ENCODE measurements around the gene CHKB. TPM values are rescaled to one million over a fixed set of nuclear protein-coding genes. Genes with fewer than 3 reads are reported as not detected.

CHKB gene
- total and polyA plus RNA-seq, 8 donors, result 20.4 to 283 (median 31.7) TPM

DNA sequence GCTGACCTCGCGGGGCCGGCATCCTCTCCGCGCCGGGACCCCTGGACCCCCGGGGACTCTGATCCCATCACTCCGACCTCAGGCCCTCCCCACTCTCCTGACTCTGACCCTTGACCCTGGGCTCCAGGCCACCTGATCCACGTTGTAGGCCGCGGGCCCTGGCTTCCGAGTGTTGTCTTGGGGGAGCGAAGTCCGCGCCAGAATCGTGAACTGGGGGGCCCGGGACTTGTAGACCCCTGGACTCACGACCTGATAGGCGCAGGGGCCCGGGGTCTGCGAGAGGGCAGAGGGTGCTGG lies 52.1 kb downstream of the CHKB start:
- H3K36me3 ChIP-seq, result no peaks in the 10 kb centered on the region
- intact Hi-C loops (cut with DNase I), result no loop called here
- DNase-seq (peak in 1 of 6 donors; percentile 44), FAIRE-seq (no peak), ATAC-seq (peak in 2 of 4 donors; percentile 0)
- H3K4me1 ChIP-seq, result peaks cover 0 to 20% (median 15%) of the 10 kb centered on the region in 3 donors
- peak overlapping the region; percentile 10 to 60 (median 34) for H3K4me3 ChIP-seq
- TF ChIP-seq, protein P1, sequence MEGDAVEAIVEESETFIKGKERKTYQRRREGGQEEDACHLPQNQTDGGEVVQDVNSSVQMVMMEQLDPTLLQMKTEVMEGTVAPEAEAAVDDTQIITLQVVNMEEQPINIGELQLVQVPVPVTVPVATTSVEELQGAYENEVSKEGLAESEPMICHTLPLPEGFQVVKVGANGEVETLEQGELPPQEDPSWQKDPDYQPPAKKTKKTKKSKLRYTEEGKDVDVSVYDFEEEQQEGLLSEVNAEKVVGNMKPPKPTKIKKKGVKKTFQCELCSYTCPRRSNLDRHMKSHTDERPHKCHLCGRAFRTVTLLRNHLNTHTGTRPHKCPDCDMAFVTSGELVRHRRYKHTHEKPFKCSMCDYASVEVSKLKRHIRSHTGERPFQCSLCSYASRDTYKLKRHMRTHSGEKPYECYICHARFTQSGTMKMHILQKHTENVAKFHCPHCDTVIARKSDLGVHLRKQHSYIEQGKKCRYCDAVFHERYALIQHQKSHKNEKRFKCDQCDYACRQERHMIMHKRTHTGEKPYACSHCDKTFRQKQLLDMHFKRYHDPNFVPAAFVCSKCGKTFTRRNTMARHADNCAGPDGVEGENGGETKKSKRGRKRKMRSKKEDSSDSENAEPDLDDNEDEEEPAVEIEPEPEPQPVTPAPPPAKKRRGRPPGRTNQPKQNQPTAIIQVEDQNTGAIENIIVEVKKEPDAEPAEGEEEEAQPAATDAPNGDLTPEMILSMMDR (IDR thresholded peaks at IDR 0.05), result no peak
- H3K9me3 ChIP-seq, result no peaks in the 10 kb centered on the region
- peaks cover 0 to 9% (median 0%) of the 10 kb centered on the region in 4 donors for H3K27me3 ChIP-seq
- peak overlapping the region; percentile 65 to 94 (median 84) for H3K27ac ChIP-seq
- WGBS, 2 donors, result 6% methylated on average over 17 to 21 of the region's 21 CpGs

- whole genome bisulfite sequencing, 2 donors, result 2% methylated on average over 80 to 92 of the region's 92 CpGs
- peak; percentile 64 to 90 (median 80) for DNase-seq
- peak within 1 kb of the TSS; percentile 23 to 60 (median 34) for H3K4me3 ChIP-seq
- peaks cover 0 to 20% (median 15%) of the 10 kb centered on the region in 3 donors for H3K4me1 ChIP-seq
- H3K9me3 ChIP-seq, result no peaks in the 10 kb centered on the region
- FAIRE-seq, result no peak
- intact Hi-C loops (cut with DNase I), result no loop called here
- TF ChIP-seq, protein P1 (IDR thresholded peaks at IDR 0.05), result no peak
- peak; percentile 7 to 39 (median 30) for ATAC-seq
- peaks cover 0 to 9% (median 0%) of the 10 kb centered on the region in 4 donors for H3K27me3 ChIP-seq
- H3K27ac ChIP-seq, result peak within 1 kb of the TSS; percentile 65 to 94 (median 84)
- no peaks in the 10 kb centered on the region for H3K36me3 ChIP-seq
Observed at GRCh38 chr22:50529897-50530579, 52.6 kb downstream of the CHKB start, which contains the start of gene TYMP. Gene TYMP, minus strand, starts transcription at chr22:50530012. Its CDS starts 303 bp downstream, at chr22:50529709.

- H3K4me3 ChIP-seq, result peak overlapping the region in 3 of 4 donors; percentile 26 to 60 (median 41)
- H3K4me1 ChIP-seq, result peaks cover 2 to 21% (median 16%) of the 10 kb centered on the region in 3 donors
- intact Hi-C loops (cut with DNase I), result no loop called here
- 22 to 24% methylated on average over 47 to 50 of the region's 50 CpGs for WGBS, 2 donors
- H3K27me3 ChIP-seq, result peaks cover 0 to 9% (median 0%) of the 10 kb centered on the region in 4 donors
- TF ChIP-seq, protein P1 (IDR thresholded peaks at IDR 0.05), result no peak
- no peaks in the 10 kb centered on the region for H3K9me3 ChIP-seq
- no peaks in the 10 kb centered on the region for H3K36me3 ChIP-seq
- DNase-seq (peak in 3 of 6 donors; percentile 57 to 88 (median 68)), ATAC-seq (no peak), FAIRE-seq (no peak)
- peak overlapping the region; percentile 31 to 94 (median 84) for H3K27ac ChIP-seq
Observed at GRCh38 chr22:50529416-50529896, 53.2 kb downstream of the CHKB start.

Other genes with a start within 250 kb of the CHKB start
- gene PPP6R2, start 239.5 kb downstream of the CHKB start, total RNA-seq, result 10 to 100 TPM; 21.1 to 28.7 (median 24.6) TPM
- 10 to 100 TPM; 60.1 to 70.4 TPM for gene PPP6R2, start 239.5 kb downstream of the CHKB start, polyA plus RNA-seq
- 10 to 100 TPM; 36.8 to 76.2 (median 56.1) TPM for gene SBF1, start 107.8 kb downstream of the CHKB start, total RNA-seq
- 10 to 100 TPM; 51.8 to 76.5 TPM for gene SBF1, start 107.8 kb downstream of the CHKB start, polyA plus RNA-seq
- gene ADM2, start 101.3 kb downstream of the CHKB start, total RNA-seq, result 10 to 100 TPM in 1 of 6 donors, 1 to 10 TPM in 5; 4.1 to 44.3 (median 6.4) TPM
- 1 to 10 TPM; 2.1 to 4.8 TPM for gene ADM2, start 101.3 kb downstream of the CHKB start, polyA plus RNA-seq
- gene MIOX, start 96.0 kb downstream of the CHKB start, total RNA-seq, result under 1 TPM in 3 of 6 donors, not detected in 3; 0.40 to 0.54 (median 0.50) TPM
- 1 to 10 TPM; 1.5 to 2.9 TPM for gene MIOX, start 96.0 kb downstream of the CHKB start, polyA plus RNA-seq
- 100 to 1,000 TPM in 4 of 6 donors, 10 to 100 TPM in 2; 50.3 to 162 (median 122) TPM for gene LMF2, start 75.1 kb downstream of the CHKB start, total RNA-seq
- 100 to 1,000 TPM; 142 to 175 TPM for gene LMF2, start 75.1 kb downstream of the CHKB start, polyA plus RNA-seq
- gene NCAPH2, start 74.6 kb downstream of the CHKB start, total RNA-seq, result 10 to 100 TPM; 15.9 to 27.1 (median 23.0) TPM
- 10 to 100 TPM; 56.8 to 70.1 TPM for gene NCAPH2, start 74.6 kb downstream of the CHKB start, polyA plus RNA-seq
- gene SCO2, start 57.3 kb downstream of the CHKB start, total RNA-seq, result 1 to 10 TPM in 5 of 6 donors, not detected in 1; 1.2 to 3.1 (median 1.6) TPM
- gene SCO2, start 57.3 kb downstream of the CHKB start, polyA plus RNA-seq, result 1 to 10 TPM in 1 of 2 donors, under 1 TPM in 1; 0.65 to 3.8 TPM
- gene TYMP, start 52.8 kb downstream of the CHKB start, total RNA-seq, result 10 to 100 TPM in 4 of 6 donors, 1 to 10 TPM in 2; 5.8 to 68.6 (median 12.4) TPM
- gene TYMP, start 52.8 kb downstream of the CHKB start, polyA plus RNA-seq, result 10 to 100 TPM; 36.0 to 58.6 TPM
- 1 to 10 TPM in 1 of 6 donors, under 1 TPM in 5; 0.03 to 2.1 (median 0.12) TPM for gene KLHDC7B, start 37.0 kb downstream of the CHKB start, total RNA-seq
- gene KLHDC7B, start 37.0 kb downstream of the CHKB start, polyA plus RNA-seq, result under 1 TPM in 1 of 2 donors, not detected in 1; 0.15 TPM
- gene SYCE3, start 19.9 kb downstream of the CHKB start, total RNA-seq, result under 1 TPM in 1 of 6 donors, not detected in 5; 0.63 TPM
- gene SYCE3, start 19.9 kb downstream of the CHKB start, polyA plus RNA-seq, result under 1 TPM; 0.45 to 0.80 TPM
- gene CPT1B, start 4.4 kb downstream of the CHKB start, total RNA-seq, result 10 to 100 TPM in 3 of 6 donors, 1 to 10 TPM in 3; 7.2 to 26.8 (median 10.1) TPM
- 10 to 100 TPM; 59.7 to 87.0 TPM for gene CPT1B, start 4.4 kb downstream of the CHKB start, polyA plus RNA-seq
- gene MAPK8IP2, start 17.9 kb upstream of the CHKB start, total RNA-seq, result 1 to 10 TPM; 1.4 to 3.0 (median 2.3) TPM
- 10 to 100 TPM in 1 of 2 donors, 1 to 10 TPM in 1; 3.3 to 10.0 TPM for gene MAPK8IP2, start 17.9 kb upstream of the CHKB start, polyA plus RNA-seq
- gene ARSA, start 45.3 kb upstream of the CHKB start, total RNA-seq, result 10 to 100 TPM; 21.9 to 36.2 (median 27.2) TPM
- gene ARSA, start 45.3 kb upstream of the CHKB start, polyA plus RNA-seq, result 100 to 1,000 TPM in 1 of 2 donors, 10 to 100 TPM in 1; 87.1 to 119 TPM
- gene SHANK3, start 90.0 kb upstream of the CHKB start, total RNA-seq, result 1 to 10 TPM; 2.7 to 6.1 (median 3.7) TPM
- 10 to 100 TPM; 18.7 to 18.9 TPM for gene SHANK3, start 90.0 kb upstream of the CHKB start, polyA plus RNA-seq
- gene ACR, start 155.4 kb upstream of the CHKB start, total RNA-seq, result under 1 TPM in 1 of 6 donors, not detected in 5; 0.40 TPM
- under 1 TPM; 0.34 to 0.92 TPM for gene ACR, start 155.4 kb upstream of the CHKB start, polyA plus RNA-seq
- 10 to 100 TPM in 5 of 6 donors, 1 to 10 TPM in 1; 7.9 to 24.8 (median 13.3) TPM for gene RABL2B, start 200.8 kb upstream of the CHKB start, total RNA-seq
- 10 to 100 TPM; 20.2 to 22.1 TPM for gene RABL2B, start 200.8 kb upstream of the CHKB start, polyA plus RNA-seq